SKM-1 treated with dmso at 0.1 percent for 144 hours (cell line): ENCODE measurements around the gene ARPC5.
"Not testable (repeated sequence)": the region's sequence is repeated elsewhere in the genome, so short reads cannot be mapped to it uniquely, and the experiment has no call there.

Experiments used
- DNase-seq: peaks from one replicate; lab custom pipeline; 2025; ENCODE audit not compliant: unreplicated experiment; lab: John Stamatoyannopoulos, UW

Gene ARPC5

GRCh38 chr1:183646776-183647175, 11.2 kb upstream of the ARPC5 start:
- peak; percentile 83 for DNase-seq

GRCh38 chr1:183645531-183645930, 9.9 kb upstream of the ARPC5 start:
- no peak for DNase-seq

GRCh38 chr1:183642166-183642565, 6.6 kb upstream of the ARPC5 start:
- DNase-seq = no peak

GRCh38 chr1:183640193-183640592, 4.6 kb upstream of the ARPC5 start:
- DNase-seq = no peak

GRCh38 chr1:183638649-183639387, 3.2 kb upstream of the ARPC5 start:
- DNase-seq = peak; percentile 85

- DNase-seq = no peak
Observed at GRCh38 chr1:183636783-183637182, 1.2 kb upstream of the ARPC5 start.

- DNase-seq = no peak
Observed at GRCh38 chr1:183636334-183636682, 725 bp upstream of the ARPC5 start.

GRCh38 chr1:183635099-183635605, 431 bp downstream of the ARPC5 start:
- no peak for DNase-seq

GRCh38 chr1:183634429-183635065, 1.0 kb downstream of the ARPC5 start:
- DNase-seq = no peak

GRCh38 chr1:183633676-183634343, 1.8 kb downstream of the ARPC5 start:
- DNase-seq = peak; percentile 80

GRCh38 chr1:183632964-183633363, 2.6 kb downstream of the ARPC5 start:
- DNase-seq = no peak

- no peak for DNase-seq
Observed at GRCh38 chr1:183632114-183632513, 3.5 kb downstream of the ARPC5 start.

- DNase-seq = no peak
Observed at GRCh38 chr1:183630748-183631147, 4.8 kb downstream of the ARPC5 start.

GRCh38 chr1:183628537-183628936, 7.0 kb downstream of the ARPC5 start:
- no peak for DNase-seq

GRCh38 chr1:183626236-183626635, 9.3 kb downstream of the ARPC5 start:
- not testable (repeated sequence) for DNase-seq

- DNase-seq = peak; percentile 39
Observed at GRCh38 chr1:183622884-183623785, 12.4 kb downstream of the ARPC5 start.

GRCh38 chr1:183622013-183622412, 13.6 kb downstream of the ARPC5 start:
- DNase-seq = no peak

GRCh38 chr1:183620311-183620710, 15.3 kb downstream of the ARPC5 start:
- DNase-seq = no peak

GRCh38 chr1:183619781-183620180, 15.8 kb downstream of the ARPC5 start:
- DNase-seq = no peak

- not testable (repeated sequence) for DNase-seq
Observed at GRCh38 chr1:183618202-183618601, 17.4 kb downstream of the ARPC5 start.

- not testable (repeated sequence) for DNase-seq
Observed at GRCh38 chr1:183612975-183613374, 22.6 kb downstream of the ARPC5 start.
